ENCODE results near the gene UGT1A3.

DNA sequence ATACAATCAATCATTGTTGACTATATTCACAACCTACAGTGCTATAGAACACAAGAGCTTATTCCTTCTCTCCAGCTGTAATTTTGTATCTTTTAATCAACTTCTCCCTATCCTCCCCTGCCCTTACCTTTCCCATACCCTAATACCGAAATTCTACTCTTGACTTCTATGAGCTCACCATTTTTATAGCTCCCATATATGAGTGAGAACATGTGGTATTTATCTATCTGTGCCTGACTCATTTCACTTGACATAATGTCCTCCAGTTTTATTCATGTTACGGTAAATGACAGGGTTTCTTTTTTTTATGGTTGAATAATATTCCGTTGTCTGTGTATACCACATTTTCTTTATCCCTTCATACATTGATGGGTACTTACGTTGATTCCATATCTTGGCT, 51.9 kb downstream of the UGT1A3 start:
- TF ChIP-seq, protein P1, sequence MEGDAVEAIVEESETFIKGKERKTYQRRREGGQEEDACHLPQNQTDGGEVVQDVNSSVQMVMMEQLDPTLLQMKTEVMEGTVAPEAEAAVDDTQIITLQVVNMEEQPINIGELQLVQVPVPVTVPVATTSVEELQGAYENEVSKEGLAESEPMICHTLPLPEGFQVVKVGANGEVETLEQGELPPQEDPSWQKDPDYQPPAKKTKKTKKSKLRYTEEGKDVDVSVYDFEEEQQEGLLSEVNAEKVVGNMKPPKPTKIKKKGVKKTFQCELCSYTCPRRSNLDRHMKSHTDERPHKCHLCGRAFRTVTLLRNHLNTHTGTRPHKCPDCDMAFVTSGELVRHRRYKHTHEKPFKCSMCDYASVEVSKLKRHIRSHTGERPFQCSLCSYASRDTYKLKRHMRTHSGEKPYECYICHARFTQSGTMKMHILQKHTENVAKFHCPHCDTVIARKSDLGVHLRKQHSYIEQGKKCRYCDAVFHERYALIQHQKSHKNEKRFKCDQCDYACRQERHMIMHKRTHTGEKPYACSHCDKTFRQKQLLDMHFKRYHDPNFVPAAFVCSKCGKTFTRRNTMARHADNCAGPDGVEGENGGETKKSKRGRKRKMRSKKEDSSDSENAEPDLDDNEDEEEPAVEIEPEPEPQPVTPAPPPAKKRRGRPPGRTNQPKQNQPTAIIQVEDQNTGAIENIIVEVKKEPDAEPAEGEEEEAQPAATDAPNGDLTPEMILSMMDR (IDR thresholded peaks at IDR 0.05; ENCODE audit: poor library complexity) = no peak
- no peak for TF ChIP-seq EZH2 (IDR thresholded peaks at IDR 0.05; ENCODE audit: borderline replicate concordance)
- TF ChIP-seq EZH2phosphoT487 (IDR thresholded peaks at IDR 0.05; ENCODE audit: low read depth, severe bottlenecking, unreplicated experiment) = no peak
